Heart left ventricle (tissue), 16 donors: ENCODE measurements around the gene ETNK2. TPM values are rescaled to one million over a fixed set of nuclear protein-coding genes. Genes with fewer than 3 reads are reported as not detected.

Experiments used
- ATAC-seq, 4 donors: fragments of 200-7000 bp; cut with Tn5 transposase; one replicate each; pipeline ENCODE4 v1.9.1; 2020 to 2022; ENCODE audit warnings: moderate library complexity in 4 of 4, mild to moderate bottlenecking in 3 of 4, moderate number of reproducible peaks in 1 of 4
- DNase-seq, 5 donors: peaks; one replicate each; pipeline ENCODE4 v3.0.0-alpha.2; 2020
- H3K27ac ChIP-seq, 12 donors: fragments of 200-600 bp; sonication (generic) in 4 of 12; one replicate each; pipeline versions ENCODE4 v1.5.0 to v1.8.0; 2016 to 2022; ENCODE audit warnings: mild to moderate bottlenecking in 2 of 12
- H3K27me3 ChIP-seq, 9 donors: fragments of 200-600 bp; sonication (generic) in 2 of 9; one replicate each; pipeline versions ENCODE4 v1.5.1 to v1.8.0; 2016 to 2022; ENCODE audit warnings: mild to moderate bottlenecking in 3 of 9
- H3K36me3 ChIP-seq, 9 donors: fragments of 200-600 bp; sonication (generic) in 2 of 9; one replicate each; pipeline versions ENCODE4 v1.5.0 to v1.8.0; 2018 to 2022; ENCODE audit warnings: mild to moderate bottlenecking in 2 of 9
- H3K4me1 ChIP-seq, 12 donors: fragments of 200-600 bp; sonication (generic) in 4 of 12; one replicate each; pipeline versions ENCODE4 v1.5.0 to v1.8.0; 2016 to 2022; ENCODE audit warnings: mild to moderate bottlenecking in 3 of 12
- H3K4me3 ChIP-seq, 12 donors: fragments of 200-600 bp; sonication (generic) in 4 of 12; one replicate each; pipeline versions ENCODE4 v1.5.0 to v1.8.0; 2017 to 2022; ENCODE audit warnings: mild to moderate bottlenecking in 9 of 12, moderate library complexity in 4 of 12
- H3K9me3 ChIP-seq, 12 donors: fragments of 200-600 bp; sonication (generic) in 4 of 12; one replicate each; pipeline versions ENCODE4 v1.5.0 to v1.8.0; 2016 to 2022; ENCODE audit warnings: mild to moderate bottlenecking in 1 of 12
- CTCF ChIP-seq, 12 donors: fragments of 200-600 bp; sonication (generic) in 4 of 12; IDR thresholded peaks; one replicate each; pipeline versions ENCODE4 v1.5.0 to v1.8.0; 2018 to 2022; ENCODE audit warnings: antibody characterized with exemption in 12 of 12, mild to moderate bottlenecking in 5 of 12
- POLR2A ChIP-seq, 2 donors: fragments of 450-650 bp; IDR thresholded peaks; one replicate each; pipeline ENCODE4 v1.6.1; 2017; ENCODE audit warnings: antibody characterized with exemption in 2 of 2, mild to moderate bottlenecking in 2 of 2, moderate library complexity in 2 of 2
- WGBS, 4 donors: extraction: QIAGEN DNeasy Blood & Tissue Kit in 2 of 4; methylation state at CpG; one replicate each; pipeline versions ENCODE4 v1.1.5 to v1.1.7; 2013 to 2018; 5-methylcytosine and 5-hydroxymethylcytosine counted together
- intact Hi-C, 10 donors: fragments of 100-400 bp; cut with DNase I; formaldehyde crosslinking; loops; one replicate each; pipeline versions ENCODE4 v1.11.1 to v1.14.2; 2022
- polyA plus RNA-seq, 2 donors: library from polyadenylated mRNA; stranded (reverse); fragments of 200-250 nt; gene quantifications; one replicate each; pipeline ENCODE4 v1.2.3, GENCODE V29; 2013
- total RNA-seq, 9 donors: library from RNA; depleted of rRNA in 2 of 9; stranded (reverse); fragments of >200 nt in 2 of 9; fragmentation: NEBNext Ultra II Directional in 3 of 9; extraction: Animal tissue kit (Norgen Biotek cat#: 25700) in 3 of 9; gene quantifications; one replicate each; pipeline versions ENCODE4 v1.1.0 to v1.2.4, GENCODE V29; 2016 to 2023
- donor health status: ischemic (EF 13 %, LVEDD 7.1; RV severe dilation, severe dysfunction).
- donor health status: healthy with polysubstance abuse.
- donor health status: DM: no; HTN: yes; CAD: no.
- donor health status: DM: no; HTN: no; CAD: no.
- donor health status: ischemic (EF 25% LVEDD 6.9; RV normal size, moderate dysfunction).
- donor health status: ischemic (EF 25% LVEDD 5.7; RV mildly dilated, moderate dysfunction).
- donor health status: healthy.
- donor health status: DM: yes; HTN: yes; CAD: no.
- donor health status: ischemic (EF 35%, LVEDD 5.7; RV mildly dilated, moderate dysfunction).
- donor health status: nonischemic (EF 11% LVEDD 7.7; RV severe dilation, severe dysfunction).
- donor health status: DM: yes; HTN: yes; CAD: no.
- donor health status: PGD.
- donor health status: ischemic (EF 29% LVEDD 5.4; RV normal size, mild dysfunction).
- donor health status: nonischemic (EF 23%, LVEDD 6.1; RV moderate dilation, normal function).

ETNK2 gene
- total and polyA plus RNA-seq, 11 donors = 1.1 to 16.3 (median 3.0) TPM

GRCh38 chr1:204139952-204140351 is 11.9 kb downstream of the ETNK2 start:
- 92 to 97% (median 97%) methylated on average over 6 of the region's 6 CpGs for WGBS, 4 donors
- Histone ChIP-seq H3K4me1 (no peaks in the 10 kb centered on the region), H3K9me3 (no peaks in the 10 kb centered on the region), H3K27me3 (no peaks in the 10 kb centered on the region), H3K27ac (no peak overlapping the region), H3K36me3 (peaks cover 0 to 14% (median 0%) of the 10 kb centered on the region in 9 donors), H3K4me3 (no peak overlapping the region)
- intact Hi-C loops = no loop called here
- TF ChIP-seq POLR2A (IDR thresholded peaks at IDR 0.05) = no peak
- TF ChIP-seq CTCF (IDR thresholded peaks at IDR 0.05) = no peak
- no peak for DNase-seq
- ATAC-seq = no peak

- TF ChIP-seq POLR2A (IDR thresholded peaks at IDR 0.05) (no peak), CTCF (IDR thresholded peaks at IDR 0.05) (no peak)
- Histone ChIP-seq H3K4me1 (no peaks in the 10 kb centered on the region), H3K9me3 (no peaks in the 10 kb centered on the region), H3K27ac (no peak overlapping the region), H3K4me3 (no peak overlapping the region), H3K36me3 (peaks cover 0 to 18% (median 0%) of the 10 kb centered on the region in 9 donors), H3K27me3 (no peaks in the 10 kb centered on the region)
- WGBS, 4 donors = 85 to 100% (median 89%) methylated on average over 2 of the region's 2 CpGs
- DNase-seq = no peak
- no peak for ATAC-seq
- intact Hi-C loops = no loop called here
These were observed 12.8 kb downstream of the ETNK2 start for GRCh38 chr1:204139088-204139487.

GRCh38 chr1:204136814-204137213 is 15.0 kb downstream of the ETNK2 start:
- H3K27me3 ChIP-seq = no peaks in the 10 kb centered on the region
- no peaks in the 10 kb centered on the region for H3K9me3 ChIP-seq
- H3K36me3 ChIP-seq = peaks cover 0 to 17% (median 0%) of the 10 kb centered on the region in 9 donors
- H3K4me3 ChIP-seq = no peak overlapping the region
- no peak for ATAC-seq
- TF ChIP-seq CTCF (IDR thresholded peaks at IDR 0.05) (no peak), POLR2A (IDR thresholded peaks at IDR 0.05) (no peak)
- DNase-seq = no peak
- no peak overlapping the region for H3K27ac ChIP-seq
- H3K4me1 ChIP-seq = no peaks in the 10 kb centered on the region
- intact Hi-C loops = no loop called here
- 59 to 100% (median 72%) methylated on average over 1 to 2 of the region's 2 CpGs for WGBS, 4 donors

GRCh38 chr1:204134103-204134502 is 17.7 kb downstream of the ETNK2 start:
- intact Hi-C loops = loop anchor here in 1 of 10 donors (5.0 kb wide), 1 partner anchor 57 kb away; no protein-coding TSS in a partner anchor
- peak in 1 of 5 donors; percentile 12 for DNase-seq
- Histone ChIP-seq H3K36me3 (peaks cover 0 to 12% (median 0%) of the 10 kb centered on the region in 9 donors), H3K4me1 (peaks cover 0 to 15% (median 5%) of the 10 kb centered on the region in 12 donors), H3K27ac (no peak overlapping the region), H3K9me3 (no peaks in the 10 kb centered on the region), H3K4me3 (no peak overlapping the region), H3K27me3 (no peaks in the 10 kb centered on the region)
- 76 to 91% (median 82%) methylated on average over 11 of the region's 11 CpGs for WGBS, 4 donors
- no peak for ATAC-seq
- no peak for TF ChIP-seq CTCF (IDR thresholded peaks at IDR 0.05)
- no peak for TF ChIP-seq POLR2A (IDR thresholded peaks at IDR 0.05)
